ENCODE results near the gene SFMBT1.

GRCh38 chr3:52877085-52877484 is 168.8 kb downstream of the SFMBT1 start:
- TF ChIP-seq RXRA (IDR thresholded peaks at IDR 0.05) (no peak), CTCF (IDR thresholded peaks at IDR 0.05; ENCODE audit: low read depth, low read length, missing input control) (no peak), REST (IDR thresholded peaks at IDR 0.05) (no peak), RAD21 (IDR thresholded peaks at IDR 0.05) (no peak), MAX (IDR thresholded peaks at IDR 0.05) (no peak), YY1 (IDR thresholded peaks at IDR 0.05) (no peak), GABPA (IDR thresholded peaks at IDR 0.05 in 1 of 2, conservative IDR thresholded peaks at IDR 0.05 in 1 of 2) (no peak), SP1 (IDR thresholded peaks at IDR 0.05) (no peak), NR2F2 (IDR thresholded peaks at IDR 0.05) (no peak), FOXA1 (IDR thresholded peaks at IDR 0.05) (no peak), TAF1 (conservative IDR thresholded peaks at IDR 0.05) (no peak), JUND (IDR thresholded peaks at IDR 0.05) (no peak)
- TF ChIP-seq, protein P1, sequence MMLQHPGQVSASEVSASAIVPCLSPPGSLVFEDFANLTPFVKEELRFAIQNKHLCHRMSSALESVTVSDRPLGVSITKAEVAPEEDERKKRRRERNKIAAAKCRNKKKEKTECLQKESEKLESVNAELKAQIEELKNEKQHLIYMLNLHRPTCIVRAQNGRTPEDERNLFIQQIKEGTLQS (IDR thresholded peaks at IDR 0.05) = no peak

All from liver (tissue), 3 donors.